Tibial artery (tissue), 4 donors: Measurements from ENCODE around the gene ZNF532.
A peak's percentile ranks its signal among the peaks of the same experiment; 100 is the strongest.

ENCODE experiments used
- DNase-seq, 2 donors: peaks; one replicate each; pipeline ENCODE4 v3.0.0-alpha.2; 2019
- H3K27ac ChIP-seq, 2 donors: fragments of 200-600 bp; sonication (generic) in 1 of 2; 1 replicate in 1 of 2; 2 replicates in 1 of 2; pipeline ENCODE4 v1.5.1; 2018 to 2019; ENCODE audit warnings: mild to moderate bottlenecking in 1 of 2
- H3K27me3 ChIP-seq, 2 donors: fragments of 200-600 bp; sonication (generic) in 1 of 2; one replicate each; pipeline versions ENCODE4 v1.5.1 to v1.6.0; 2016 to 2019
- H3K36me3 ChIP-seq, 3 donors: fragments of 200-600 bp; sonication (generic) in 2 of 3; one replicate each; pipeline ENCODE4 v1.5.1; 2016 to 2019; ENCODE audit warnings: mild to moderate bottlenecking in 2 of 3
- H3K4me1 ChIP-seq, 4 donors: fragments of 200-600 bp; sonication (generic) in 2 of 4; 1 replicate in 3 of 4; 2 replicates in 1 of 4; pipeline ENCODE4 v1.5.1; 2016 to 2019
- H3K4me3 ChIP-seq, 2 donors: fragments of 200-600 bp; sonication (generic) in 1 of 2; 1 replicate in 1 of 2; 2 replicates in 1 of 2; pipeline ENCODE4 v1.5.1; 2018 to 2019; ENCODE audit warnings: mild to moderate bottlenecking in 2 of 2
- H3K9me3 ChIP-seq, 3 donors: fragments of 200-600 bp; sonication (generic) in 1 of 3; one replicate each; pipeline ENCODE4 v1.5.1; 2016 to 2019
- intact Hi-C: fragments of 100-400 bp; cut with DNase I; formaldehyde crosslinking; loops from one replicate; pipeline ENCODE4 v1.15.0; 2023; ENCODE audit warnings: low total_unique reads
- TF ChIP-seq, protein P1 (sequence below), 2 experiments: fragments of 200-600 bp in 1 of 2; fragments of 450-650 bp in 1 of 2; IDR thresholded peaks; one replicate each; pipeline ENCODE4 v1.5.1; 2017 to 2019; ENCODE audit warnings: antibody characterized with exemption in 2 of 2, mild to moderate bottlenecking in 1 of 2, moderate library complexity in 1 of 2

The ZNF532 gene

DNA sequence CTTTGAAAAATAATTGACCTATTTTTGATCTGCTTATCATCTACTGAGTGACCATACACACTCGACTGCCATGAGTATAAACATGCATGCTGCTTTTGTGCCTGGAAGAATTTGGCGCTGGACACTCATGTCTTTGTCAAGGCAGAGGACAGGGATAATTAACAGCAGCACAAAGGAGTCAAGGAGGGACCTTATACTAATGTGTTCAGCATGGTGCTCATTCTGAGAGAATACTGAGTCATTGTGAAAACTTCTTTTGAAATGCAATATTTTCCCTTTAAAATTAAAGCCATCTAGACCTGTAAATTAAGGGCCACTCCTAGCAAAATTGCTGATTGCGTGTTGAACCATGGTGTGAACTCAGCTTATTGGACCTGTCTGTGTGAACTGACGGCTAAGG is 116.3 kb downstream of the ZNF532 start:
- Histone ChIP-seq H3K36me3 (peaks cover 56 to 57% (median 56%) of the 10 kb centered on the region in 3 donors), H3K27ac (no peak overlapping the region), H3K4me1 (peaks cover 0 to 18% (median 1%) of the 10 kb centered on the region in 4 donors), H3K9me3 (no peaks in the 10 kb centered on the region), H3K4me3 (no peak overlapping the region), H3K27me3 (no peaks in the 10 kb centered on the region)
- intact Hi-C loops: no loop called here
- TF ChIP-seq, protein P1, sequence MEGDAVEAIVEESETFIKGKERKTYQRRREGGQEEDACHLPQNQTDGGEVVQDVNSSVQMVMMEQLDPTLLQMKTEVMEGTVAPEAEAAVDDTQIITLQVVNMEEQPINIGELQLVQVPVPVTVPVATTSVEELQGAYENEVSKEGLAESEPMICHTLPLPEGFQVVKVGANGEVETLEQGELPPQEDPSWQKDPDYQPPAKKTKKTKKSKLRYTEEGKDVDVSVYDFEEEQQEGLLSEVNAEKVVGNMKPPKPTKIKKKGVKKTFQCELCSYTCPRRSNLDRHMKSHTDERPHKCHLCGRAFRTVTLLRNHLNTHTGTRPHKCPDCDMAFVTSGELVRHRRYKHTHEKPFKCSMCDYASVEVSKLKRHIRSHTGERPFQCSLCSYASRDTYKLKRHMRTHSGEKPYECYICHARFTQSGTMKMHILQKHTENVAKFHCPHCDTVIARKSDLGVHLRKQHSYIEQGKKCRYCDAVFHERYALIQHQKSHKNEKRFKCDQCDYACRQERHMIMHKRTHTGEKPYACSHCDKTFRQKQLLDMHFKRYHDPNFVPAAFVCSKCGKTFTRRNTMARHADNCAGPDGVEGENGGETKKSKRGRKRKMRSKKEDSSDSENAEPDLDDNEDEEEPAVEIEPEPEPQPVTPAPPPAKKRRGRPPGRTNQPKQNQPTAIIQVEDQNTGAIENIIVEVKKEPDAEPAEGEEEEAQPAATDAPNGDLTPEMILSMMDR (IDR thresholded peaks at IDR 0.05): no peak
- no peak for DNase-seq

DNA sequence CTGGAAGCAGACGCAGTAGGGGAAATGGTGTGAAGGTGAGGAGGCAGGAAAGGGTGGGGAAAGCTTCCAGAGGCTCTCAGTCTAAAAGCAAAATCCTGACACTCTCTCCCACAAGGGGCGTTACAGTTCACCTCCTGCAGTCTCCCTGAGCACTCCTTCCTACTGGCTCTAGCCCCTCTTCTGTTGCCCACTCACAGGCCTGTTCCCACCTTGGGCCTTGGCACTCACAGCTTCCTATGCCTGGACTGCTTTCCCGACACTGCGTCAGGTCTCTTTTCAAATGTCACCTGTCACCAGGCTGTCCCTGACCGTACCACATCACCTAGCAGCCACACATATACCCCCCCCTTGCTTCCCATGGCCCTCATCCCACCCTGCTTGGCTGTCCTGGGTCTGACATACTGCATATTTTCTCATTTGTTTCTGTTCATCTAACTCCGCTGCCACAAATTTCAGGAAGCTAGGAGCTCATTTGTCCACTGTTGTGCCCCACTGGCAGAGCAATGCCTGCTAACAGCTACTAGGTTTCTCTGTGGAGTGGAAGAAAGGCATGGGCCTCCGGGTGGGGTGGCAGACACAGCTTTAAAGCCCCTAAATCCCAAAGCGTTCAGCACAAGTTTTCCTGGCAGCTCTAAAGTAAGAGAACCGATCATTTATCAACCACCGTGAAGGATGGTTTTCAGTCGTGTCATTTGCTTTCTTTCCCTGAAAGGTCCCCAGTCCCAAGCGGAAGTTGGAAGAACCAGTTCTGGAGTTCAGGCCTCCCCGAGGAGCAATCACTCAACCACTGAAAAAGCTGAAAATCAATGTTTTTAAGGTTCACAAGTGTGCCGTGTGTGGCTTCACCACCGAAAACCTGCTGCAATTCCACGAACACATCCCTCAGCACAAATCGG is 118.8 kb downstream of the ZNF532 start:
- TF ChIP-seq, protein P1 (IDR thresholded peaks at IDR 0.05): no peak
- Histone ChIP-seq H3K4me1 (peaks cover 0 to 11% (median 4%) of the 10 kb centered on the region in 4 donors), H3K4me3 (no peak overlapping the region), H3K9me3 (no peaks in the 10 kb centered on the region), H3K27me3 (no peaks in the 10 kb centered on the region), H3K36me3 (peaks cover 56 to 57% (median 56%) of the 10 kb centered on the region in 3 donors), H3K27ac (no peak overlapping the region)
- intact Hi-C loops: no loop called here
- DNase-seq: no peak

DNA sequence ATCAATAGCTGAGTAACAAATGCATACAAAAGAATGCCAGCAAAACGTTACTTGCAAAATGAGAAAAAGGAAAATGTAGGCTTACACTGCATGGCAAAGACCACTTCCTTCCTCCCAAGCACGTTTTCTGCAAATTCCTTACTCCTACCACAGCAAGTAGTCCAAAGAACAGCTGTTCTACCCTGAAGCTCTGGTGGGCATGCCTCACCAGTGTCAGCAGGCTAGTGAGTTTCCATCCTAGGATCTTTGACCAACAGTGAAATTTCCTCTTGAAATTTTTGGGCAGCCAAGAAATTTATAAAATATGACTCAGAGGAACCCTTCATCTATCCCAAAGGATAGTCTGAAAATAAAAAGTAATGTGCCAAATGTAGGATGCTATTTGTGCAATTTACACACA is 123.9 kb downstream of the ZNF532 start:
- H3K4me1 ChIP-seq: peaks cover 0 to 51% (median 37%) of the 10 kb centered on the region in 4 donors
- H3K4me3 ChIP-seq: no peak overlapping the region
- H3K36me3 ChIP-seq: peaks cover 7 to 9% (median 9%) of the 10 kb centered on the region in 3 donors
- TF ChIP-seq, protein P1 (IDR thresholded peaks at IDR 0.05): no peak
- H3K27me3 ChIP-seq: no peaks in the 10 kb centered on the region
- intact Hi-C loops: no loop called here
- H3K27ac ChIP-seq: peak overlapping the region; percentile 32 to 84
- H3K9me3 ChIP-seq: no peaks in the 10 kb centered on the region
- no peak for DNase-seq

DNA sequence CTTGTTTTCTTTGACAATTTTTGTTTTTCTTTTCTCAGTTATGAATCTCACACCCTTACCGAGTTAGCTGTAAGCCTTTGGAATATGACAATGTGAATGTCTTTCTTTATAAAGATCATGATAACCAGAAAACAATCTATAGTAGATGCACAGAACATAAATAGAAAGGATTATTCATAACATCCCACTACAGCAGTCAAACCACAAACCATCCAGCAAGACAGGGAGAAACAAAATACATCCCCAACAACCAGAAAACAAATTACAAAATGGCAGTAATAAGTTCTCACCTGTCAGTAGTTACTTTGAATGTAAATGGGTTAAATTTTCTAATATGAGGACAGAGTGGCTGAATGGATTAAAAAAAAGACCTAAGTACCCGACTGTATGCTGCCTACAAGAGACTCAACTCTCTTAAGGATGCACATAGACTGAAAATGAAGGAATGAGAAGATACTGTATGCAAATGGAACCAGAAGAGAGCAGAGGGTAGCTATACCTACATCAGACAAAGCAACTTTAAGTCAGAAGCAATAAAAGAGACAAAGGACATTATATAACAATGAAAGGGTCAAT is 124.6 kb downstream of the ZNF532 start:
- TF ChIP-seq, protein P1 (IDR thresholded peaks at IDR 0.05): no peak

DNA sequence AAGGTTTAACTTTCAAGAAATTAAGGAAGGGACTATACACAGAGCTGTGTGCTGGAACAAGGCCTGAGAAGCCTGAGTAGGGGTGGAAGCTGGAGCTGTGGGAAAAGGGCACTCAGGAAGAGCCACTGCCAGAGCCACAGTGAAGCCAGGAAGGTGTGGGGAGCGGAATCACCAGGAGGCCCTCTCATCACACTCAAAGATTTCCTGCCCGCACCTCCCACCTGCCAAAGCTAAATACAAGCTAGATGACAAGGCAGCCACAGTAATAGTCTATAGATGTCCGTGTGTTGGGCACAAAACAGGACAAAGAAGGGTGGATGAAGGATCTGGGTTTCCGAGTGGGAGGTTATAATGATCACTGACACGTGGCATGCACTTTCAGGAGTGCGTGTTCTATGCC is 126.0 kb downstream of the ZNF532 start:
- intact Hi-C loops: loop anchor here (10.0 kb wide), 1 partner anchor 126 kb away; the partner anchor contains the start of gene ZNF532
- DNase-seq: no peak
- H3K27me3 ChIP-seq: no peaks in the 10 kb centered on the region
- no peaks in the 10 kb centered on the region for H3K36me3 ChIP-seq
- H3K4me1 ChIP-seq: peaks cover 0 to 72% (median 52%) of the 10 kb centered on the region in 4 donors
- TF ChIP-seq, protein P1 (IDR thresholded peaks at IDR 0.05): no peak
- H3K4me3 ChIP-seq: no peak overlapping the region
- H3K9me3 ChIP-seq: no peaks in the 10 kb centered on the region
- peak overlapping the region; percentile 78 to 84 for H3K27ac ChIP-seq

More for the DNA sequence above, 124.6 kb downstream of the ZNF532 start:
- peaks cover under 1 to 2% (median 2%) of the 10 kb centered on the region in 3 donors for H3K36me3 ChIP-seq
- intact Hi-C loops: no loop called here
- no peaks in the 10 kb centered on the region for H3K27me3 ChIP-seq
- H3K9me3 ChIP-seq: no peaks in the 10 kb centered on the region
- H3K4me1 ChIP-seq: peaks cover 0 to 58% (median 42%) of the 10 kb centered on the region in 4 donors
- no peak overlapping the region for H3K4me3 ChIP-seq
- H3K27ac ChIP-seq: peak overlapping the region; percentile 78 to 84
- no peak for DNase-seq
